ENCODE results near the gene NSUN4.
"Not testable (repeated sequence)": the region's sequence is repeated elsewhere in the genome, so short reads cannot be mapped to it uniquely, and the experiment has no call there.

NSUN4 gene

DNA sequence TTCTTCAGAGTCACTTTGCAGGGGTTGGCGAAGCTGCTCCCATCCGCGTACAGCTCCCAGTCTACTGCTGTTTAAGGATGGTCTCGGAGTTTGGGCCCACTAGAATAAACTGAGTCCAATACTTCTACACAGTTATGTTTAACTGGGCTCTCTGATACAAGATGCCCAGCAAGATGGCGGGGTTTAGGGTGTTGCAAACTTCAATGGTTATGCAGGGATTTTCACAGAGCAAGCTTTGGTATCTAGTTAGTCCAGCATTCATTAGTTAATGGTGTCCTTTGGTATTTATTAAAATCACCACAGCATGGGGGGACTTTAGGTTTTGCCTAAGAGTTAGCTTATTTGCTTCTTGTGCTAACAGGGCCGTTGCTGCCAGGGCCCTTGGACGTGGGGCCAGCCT lies 12.4 kb upstream of the NSUN4 start:
- DNase-seq (ENCODE audit: low read depth), result not testable (repeated sequence)

DNA sequence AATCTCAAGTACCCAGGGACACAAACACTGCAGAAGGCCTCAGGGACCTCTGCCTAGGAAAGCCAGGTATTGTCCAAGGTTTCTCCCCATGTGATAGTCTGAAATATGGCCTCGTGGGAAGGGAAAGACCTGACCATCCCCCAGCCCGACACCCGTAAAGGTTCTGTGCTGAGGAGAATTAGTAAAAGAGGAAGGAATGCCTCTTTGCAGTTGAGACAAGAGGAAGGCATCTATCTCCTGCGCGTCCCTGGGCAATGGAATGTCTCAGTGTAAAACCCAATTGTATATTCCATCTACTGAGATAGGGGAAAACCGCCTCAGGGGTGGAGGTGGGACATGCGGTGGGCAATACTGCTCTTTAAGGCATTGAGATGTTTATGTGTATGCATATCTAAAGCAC lies 10.8 kb upstream of the NSUN4 start:
- not testable (repeated sequence) for DNase-seq (ENCODE audit: low read depth)

DNA sequence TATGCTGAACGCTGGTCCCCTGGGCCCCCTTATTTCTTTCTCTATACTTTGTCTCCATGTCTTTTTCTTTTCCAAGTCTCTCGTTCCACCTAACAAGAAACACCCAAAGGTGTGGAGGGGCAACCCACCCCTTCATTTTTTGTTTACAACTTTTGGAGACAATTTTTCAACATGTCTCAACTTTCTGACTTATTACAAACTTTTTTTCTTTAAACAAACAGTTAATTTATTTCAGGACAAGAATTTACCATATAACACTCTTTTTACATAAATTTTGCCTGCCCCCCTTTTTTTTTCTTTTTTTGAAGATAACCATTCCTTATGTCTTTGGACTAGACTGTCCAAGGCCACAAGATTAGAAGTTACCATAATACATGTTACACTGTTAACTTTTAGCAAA lies 10.2 kb upstream of the NSUN4 start:
- DNase-seq (ENCODE audit: low read depth), result not testable (repeated sequence)

DNA sequence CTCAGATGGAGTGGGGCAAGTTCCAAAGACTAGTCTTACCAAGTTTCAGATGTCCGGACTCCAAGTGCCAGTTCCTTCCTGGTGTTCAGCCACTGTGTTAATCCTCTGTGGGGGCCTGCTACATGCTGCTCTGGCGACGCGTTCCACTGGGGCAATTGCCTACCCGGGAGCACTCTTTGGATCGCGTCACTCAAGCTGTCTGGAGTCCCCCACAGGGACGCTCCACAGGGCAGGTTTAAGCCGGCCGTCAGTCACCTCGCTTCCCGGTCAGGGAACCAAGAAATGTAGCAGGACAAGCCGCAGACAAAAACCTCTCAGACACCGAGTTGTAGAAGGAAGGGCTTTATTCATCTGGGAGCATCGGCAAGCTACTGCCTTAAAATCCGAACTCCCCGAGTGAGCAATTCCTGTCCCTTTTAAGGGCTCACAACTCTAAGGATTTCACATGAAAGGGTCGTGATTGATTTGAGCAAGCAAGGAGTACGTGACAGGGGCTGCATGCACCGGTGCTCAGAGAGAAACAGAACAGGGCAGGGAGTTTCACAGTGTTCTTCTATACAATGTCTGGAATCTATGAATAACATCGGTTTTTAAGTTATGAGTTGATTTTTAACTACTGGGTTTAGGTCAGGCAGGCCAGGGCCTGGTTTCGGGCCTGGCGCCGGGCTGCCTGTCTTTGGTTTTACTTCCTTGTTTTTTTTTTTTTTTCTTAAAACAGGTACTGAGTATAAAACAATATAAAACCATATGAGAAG lies 8.6 kb upstream of the NSUN4 start:
- DNase-seq (ENCODE audit: low read depth), result not testable (repeated sequence)

DNA sequence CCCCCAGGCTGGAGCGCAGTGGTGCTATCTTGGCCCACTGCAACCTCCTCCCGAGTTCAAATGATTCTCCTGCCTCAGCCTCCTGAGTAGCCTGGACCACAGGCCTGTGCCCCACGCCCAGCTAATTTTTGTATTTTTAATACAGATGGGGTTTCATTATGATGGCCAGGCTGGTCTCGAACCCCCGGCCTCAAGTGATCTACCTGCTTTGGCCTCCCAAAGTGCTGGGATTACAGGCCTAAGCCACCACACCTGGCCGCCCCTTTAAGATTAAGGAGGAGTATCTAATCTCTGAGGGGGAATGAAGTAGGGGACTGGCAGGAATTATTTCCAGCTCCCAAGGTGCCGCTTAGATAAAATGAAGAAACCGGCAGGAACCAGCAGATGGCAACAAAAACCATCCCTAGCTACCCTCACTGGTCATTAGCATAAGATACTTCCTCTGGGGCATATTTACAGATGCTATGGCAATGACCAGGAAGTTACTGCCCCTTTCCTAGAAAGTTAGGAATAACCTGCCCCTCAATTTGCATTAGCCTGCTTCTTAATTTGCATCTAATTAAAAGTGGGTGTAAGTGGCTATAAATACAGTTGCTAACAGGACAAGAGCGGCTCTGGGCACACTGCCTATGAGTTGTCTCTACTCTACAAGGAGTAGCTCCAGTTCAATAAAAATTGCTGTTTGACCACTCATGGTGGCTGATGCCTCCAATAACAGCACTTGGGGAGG lies 7.1 kb upstream of the NSUN4 start:
- no peak for DNase-seq (ENCODE audit: low read depth)

DNA sequence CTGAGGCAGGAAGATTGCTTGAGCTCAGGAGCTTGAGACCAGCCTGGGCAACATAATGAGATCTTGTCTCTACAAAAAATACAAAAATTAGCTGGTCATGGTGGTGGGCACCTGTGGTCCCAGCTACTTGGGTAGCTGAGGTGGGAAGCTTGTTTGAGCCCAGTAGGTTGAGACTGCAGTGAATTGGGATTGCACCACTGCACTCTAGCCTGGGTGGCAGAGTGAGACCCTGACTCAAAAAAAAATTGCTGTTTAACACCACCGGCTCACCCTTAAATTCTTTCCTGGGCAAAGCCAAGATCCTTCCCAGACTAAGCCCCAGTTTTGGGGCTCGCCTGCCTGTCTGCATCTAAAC lies 6.6 kb upstream of the NSUN4 start:
- DNase-seq (ENCODE audit: low read depth), result no peak

DNA sequence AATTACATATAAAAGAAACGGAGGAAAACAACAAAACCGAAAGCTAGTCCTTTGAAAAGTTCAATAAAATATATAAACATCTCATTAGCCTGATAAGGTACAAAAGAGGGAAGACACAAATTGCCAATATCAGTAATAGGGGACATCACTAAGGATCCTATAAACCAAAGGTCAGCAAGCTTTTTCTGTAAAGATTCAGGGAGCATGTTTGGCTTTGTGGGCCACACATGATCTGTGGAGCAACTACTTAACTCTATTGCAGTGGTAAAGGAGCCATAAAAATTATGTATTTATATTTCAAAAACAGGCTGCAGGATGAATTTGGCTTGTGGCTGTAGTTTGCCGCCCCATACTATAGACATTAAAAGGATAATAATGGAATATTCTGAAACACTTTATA lies 5.5 kb upstream of the NSUN4 start:
- no peak for DNase-seq (ENCODE audit: low read depth)

DNA sequence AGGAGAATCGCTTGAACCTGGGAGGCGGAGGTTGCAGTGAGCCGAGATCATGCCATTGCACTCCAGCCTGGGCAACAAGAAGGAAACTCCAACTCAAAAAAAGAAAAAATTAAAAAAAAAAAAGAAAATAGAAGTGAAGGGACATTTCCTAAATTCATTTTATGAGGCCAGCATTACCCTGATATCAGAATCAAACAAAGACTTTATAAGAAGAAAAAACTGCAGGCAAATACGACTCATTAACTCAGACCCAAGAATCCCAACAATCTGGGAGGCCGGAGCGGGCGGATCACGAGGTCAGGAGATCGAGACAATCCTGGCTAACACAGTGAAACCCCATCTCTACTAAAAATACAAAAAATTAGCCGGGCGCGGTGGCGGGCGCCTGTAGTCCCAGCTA lies 3.2 kb upstream of the NSUN4 start:
- DNase-seq (ENCODE audit: low read depth), result not testable (repeated sequence)

DNA sequence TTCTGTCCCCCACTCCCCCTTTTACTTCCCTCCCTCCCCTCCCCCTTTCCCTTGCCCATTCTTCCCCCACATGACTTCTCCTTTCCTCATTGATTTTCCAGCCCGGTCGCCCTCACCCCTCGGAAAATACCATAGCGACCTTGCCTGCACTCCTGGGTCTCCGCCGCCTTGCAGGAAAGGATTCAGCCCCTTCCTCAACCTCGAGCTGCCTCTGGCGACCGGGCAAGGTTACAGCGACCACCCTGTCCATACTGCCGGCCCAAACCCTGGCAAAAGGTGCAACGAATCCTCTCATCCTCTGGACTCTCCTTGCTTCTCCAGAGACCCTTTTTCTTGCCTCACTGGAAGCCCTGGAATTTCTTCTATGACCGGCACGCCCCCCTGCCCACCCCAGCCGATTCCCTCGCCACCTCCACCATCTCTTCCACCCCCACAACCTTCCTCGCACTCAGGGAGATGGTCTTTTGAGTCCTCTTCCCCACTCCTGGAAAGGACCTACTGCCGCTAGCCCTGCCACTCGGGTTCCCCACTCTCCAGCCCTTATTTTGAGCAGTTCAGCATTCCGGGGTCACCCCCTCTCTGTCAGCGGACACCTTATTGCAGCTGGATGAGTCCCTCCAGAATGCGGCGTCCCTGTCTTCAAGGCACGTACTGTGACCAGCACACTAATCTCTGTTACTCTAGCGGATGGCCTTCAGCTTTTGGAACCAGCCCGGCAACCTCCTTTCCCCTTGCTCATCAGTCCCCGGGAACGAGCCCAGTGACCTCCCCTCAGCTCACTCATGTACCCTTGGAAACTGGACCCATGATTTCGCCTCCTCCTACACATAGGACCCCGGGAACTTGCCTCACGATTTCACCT lies 846 bp downstream of the NSUN4 start:
- DNase-seq (ENCODE audit: low read depth), result no peak

DNA sequence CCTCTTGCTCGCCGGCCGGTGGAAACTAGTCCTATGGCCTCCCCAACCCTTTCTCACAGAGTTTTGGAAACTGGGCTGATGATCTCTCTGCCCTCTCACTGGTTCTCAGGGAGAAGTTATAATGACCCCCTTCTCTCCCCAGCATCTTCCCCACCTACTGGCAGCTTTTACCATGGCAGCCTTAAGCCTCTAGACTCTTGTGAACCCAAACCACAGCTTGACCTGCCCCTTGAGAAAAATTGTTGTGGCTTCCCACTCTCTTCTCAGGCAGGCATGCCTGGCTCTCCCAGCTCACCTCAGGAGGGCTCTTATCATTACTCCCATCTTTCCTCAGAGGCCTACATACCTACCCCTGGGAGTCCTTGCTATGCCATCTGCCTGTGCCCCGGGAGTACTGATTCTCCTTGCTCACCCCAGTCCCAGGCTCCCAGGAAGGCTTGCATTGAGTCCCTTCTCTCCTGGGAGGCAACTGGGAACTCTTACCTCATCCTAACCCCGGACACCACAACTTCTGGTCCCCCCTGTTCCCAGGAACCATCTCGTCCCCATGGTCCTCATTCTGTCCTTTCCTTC lies 1.6 kb downstream of the NSUN4 start:
- DNase-seq (ENCODE audit: low read depth), result no peak

DNA sequence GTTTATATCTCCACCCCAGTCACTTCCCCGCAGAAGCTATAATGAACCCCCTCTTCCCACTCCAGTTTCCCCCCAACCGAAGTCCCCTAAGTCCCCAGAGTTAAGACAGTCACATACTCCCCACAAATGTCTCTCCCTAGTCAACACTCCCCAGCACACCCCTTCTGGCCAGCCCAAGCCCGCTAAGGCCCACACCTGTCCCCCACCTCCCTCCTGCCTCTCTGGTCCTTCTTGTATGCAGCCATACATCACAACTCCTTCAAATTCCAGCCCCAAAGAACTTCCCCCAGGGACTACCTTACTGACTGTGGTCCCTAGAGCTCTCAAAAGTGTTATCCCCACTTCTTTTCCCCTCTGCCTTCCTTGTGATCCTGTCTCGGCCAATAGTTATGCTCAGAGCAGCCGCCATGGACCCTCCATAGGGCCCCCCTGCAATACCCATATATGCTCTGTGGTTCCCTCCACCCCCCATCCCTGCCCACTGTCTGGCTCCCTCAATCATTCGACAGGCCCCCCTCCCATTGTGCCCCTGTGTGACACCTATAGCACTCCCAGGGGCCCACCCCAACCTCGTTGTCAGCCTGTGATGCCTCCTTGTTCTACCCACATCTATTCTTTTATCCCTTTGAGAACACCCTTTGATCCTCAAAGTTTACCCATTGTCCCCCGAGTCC lies 2.2 kb downstream of the NSUN4 start:
- no peak for DNase-seq (ENCODE audit: low read depth)

DNA sequence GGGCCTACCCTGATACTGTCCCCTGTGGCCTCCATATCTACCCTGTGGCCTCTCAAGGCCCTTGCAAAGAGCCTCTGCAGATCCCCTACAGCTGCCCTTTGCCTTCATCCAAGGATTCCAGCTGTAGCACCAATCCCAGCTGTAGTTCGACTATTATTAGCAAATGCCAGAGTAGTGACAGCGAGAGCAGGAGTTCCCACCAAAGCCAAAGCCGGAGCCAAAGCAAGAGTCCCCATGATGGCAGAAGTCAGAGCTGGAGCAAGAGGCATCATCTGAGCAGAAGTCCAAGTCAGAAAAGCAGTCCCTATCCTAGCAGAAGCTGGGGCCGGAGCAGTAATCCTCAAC lies 2.7 kb downstream of the NSUN4 start:
- no peak for DNase-seq (ENCODE audit: low read depth)

DNA sequence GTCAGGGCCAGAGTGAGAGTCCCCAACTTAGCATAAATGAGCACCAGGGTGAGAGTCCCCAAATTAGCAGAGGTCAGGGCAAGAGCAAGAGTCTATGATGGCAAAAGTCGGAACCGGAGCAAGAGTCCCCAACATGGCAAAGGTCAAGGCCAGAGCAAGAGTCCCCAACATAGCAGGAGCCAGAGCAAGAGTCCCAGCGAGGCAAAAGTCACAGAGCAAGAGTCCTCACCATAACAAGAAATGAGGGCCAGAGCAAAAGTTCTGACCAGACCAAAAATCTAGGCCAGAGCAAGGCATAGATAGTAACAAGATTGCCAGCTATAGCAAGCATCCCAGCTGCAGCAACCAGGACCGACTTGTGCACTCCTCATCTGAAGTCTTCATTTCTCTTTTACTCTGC lies 3.1 kb downstream of the NSUN4 start:
- DNase-seq (ENCODE audit: low read depth), result no peak

DNA sequence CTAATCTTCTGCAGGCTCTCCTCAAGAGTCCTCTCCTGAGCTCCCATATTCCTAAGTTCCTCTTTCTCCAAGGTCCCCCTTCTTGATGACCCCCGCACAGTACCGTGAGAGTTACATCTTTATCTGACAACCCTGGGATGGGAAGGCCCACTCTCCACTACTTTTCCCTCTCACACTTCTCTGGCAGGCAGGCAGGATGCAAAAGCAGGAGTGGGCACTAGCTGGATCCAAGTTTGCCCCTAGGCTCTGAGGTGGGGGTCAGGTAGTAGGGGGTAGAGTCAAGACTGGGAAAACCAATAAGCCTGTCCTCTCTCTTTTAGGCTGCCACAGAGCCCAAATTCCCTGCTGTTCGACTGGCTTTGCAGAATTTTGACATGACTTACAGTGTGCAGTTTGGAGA lies 3.9 kb downstream of the NSUN4 start:
- DNase-seq (ENCODE audit: low read depth), result no peak

DNA sequence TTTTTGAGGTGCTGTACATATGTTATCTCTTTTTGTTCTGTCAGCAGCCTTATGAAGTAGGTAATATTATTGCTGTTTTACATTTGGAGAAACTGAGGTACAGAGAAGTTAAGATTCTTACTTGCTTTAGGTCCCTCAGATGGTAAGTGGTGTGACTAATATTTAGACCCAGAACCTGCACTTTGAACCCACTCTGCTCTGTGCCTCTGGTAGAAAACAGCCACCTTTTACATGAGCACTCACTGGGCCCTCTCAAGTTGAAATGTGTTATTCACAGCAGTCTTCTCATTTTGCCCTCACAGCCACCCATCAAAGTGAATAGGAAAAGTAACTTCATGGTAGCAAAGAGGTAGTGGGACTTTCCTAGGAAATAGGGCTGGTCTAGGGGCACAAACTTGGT lies 4.7 kb downstream of the NSUN4 start:
- no peak for DNase-seq (ENCODE audit: low read depth)

DNA sequence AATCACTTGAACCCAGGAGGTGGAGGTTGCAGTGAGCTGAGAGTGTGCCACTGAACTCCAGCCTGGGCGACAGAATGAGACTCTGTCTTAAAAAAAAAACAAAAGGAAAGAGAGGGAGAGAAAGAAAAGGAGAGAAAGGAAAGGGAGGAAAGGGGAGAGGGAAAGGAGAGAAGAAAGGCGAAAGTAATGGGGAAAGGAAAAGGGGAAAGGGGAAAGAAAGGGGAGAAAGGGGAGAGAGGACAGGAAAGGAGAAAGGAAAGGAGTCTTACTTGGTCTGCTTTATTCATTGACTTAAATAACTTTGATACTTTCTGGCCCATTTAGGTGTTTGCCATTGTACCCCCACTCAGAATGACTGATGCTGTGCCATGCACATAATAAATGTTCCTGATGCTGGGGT lies 11.8 kb downstream of the NSUN4 start:
- no peak for DNase-seq (ENCODE audit: low read depth)

DNA sequence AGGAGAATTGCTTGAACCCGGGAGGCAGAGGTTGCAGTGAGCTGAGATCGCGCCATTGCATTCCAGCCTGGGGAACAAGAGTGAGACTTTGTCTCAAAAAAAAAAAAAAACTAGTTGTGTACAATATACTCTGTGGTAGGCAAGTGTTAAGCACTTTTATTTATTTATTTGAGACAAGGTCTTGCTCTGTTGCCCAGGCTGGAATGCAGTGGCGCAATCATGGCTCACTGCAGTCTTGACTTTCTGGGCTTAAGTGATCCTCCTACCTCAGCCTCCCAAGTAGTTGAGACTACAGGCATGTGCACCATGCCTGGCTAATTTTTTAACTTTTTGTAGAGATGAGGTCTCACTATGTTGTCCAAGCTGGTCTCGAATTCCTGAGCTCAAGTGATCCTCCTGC lies 15.3 kb downstream of the NSUN4 start:
- not testable (repeated sequence) for DNase-seq (ENCODE audit: low read depth)

DNA sequence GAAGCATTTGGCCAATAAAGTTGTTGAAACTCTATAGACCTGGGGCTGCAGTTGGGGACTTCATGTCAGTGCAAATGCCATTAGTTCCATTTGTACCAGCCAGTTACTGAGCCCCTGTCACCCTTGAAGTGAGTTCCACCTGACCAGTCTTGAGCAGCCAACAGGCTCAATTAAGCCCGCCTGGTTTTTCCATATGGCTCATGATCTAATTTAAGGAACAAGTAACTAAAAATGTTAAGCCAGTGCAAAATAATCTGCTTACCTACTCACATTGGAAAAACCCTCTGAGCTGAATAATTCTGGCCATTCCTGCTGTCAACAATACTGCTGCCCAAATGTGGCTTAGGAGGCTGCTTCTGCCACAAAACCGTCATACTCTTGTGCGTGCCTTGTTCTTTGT lies 21.6 kb downstream of the NSUN4 start:
- no peak for DNase-seq (ENCODE audit: low read depth)

DNA sequence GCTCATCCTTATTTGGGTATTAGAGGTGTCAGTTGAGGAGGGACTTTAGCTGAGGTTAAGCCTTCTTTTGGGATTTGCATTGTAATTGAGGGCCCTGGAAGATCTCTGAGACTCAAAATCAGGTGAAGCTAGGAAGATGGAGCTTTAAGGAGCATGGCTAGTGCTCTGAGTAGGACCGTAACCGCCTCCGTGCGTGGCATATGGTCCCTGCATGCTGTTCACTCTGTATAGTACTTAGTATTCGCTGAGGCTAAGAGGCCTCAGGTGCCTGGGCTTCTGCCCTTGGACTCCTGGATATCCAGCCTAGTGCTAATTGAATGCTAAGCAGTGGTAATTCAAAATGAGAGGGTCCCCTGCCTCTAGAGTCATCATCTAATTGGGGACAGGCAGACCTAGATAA lies 22.5 kb downstream of the NSUN4 start:
- DNase-seq (ENCODE audit: low read depth), result no peak

DNA sequence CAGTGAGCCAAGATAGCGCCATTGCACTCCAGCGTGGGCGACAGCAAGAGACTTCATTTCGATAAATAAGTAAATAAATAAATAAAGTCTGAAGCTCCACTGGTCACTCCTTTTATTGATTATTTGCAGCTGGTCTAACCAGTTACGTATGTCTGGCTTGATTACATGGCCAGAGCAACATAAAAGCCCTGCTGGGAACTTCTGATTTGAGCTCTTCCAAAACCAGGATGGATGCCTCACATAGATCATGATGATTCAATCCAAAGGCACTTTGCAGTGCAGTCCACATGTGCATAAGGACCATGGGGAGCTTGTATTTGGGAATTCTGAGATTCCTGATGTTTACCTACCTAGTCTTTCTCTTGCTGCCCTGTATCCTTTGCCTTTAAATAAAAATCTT lies 24.0 kb downstream of the NSUN4 start:
- no peak for DNase-seq (ENCODE audit: low read depth)

DNA sequence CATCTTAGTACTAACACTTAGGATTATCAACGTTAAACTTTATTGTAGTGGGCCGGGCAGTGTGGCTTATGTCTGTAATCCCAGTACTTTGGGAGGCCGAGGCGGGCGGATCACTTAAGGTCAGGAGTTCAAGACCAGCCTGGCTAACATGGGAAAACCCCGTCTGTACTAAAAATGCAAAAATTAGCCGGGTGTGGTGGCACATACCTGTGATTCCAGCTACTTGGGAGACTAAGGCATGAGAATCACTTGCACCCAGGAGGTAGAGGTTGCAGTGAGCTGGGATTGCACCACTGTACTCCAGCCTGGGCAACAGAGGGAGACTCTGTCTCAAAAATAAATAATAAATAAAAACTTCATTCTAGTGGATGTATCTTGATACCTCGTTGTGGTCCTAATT lies 25.2 kb downstream of the NSUN4 start:
- not testable (repeated sequence) for DNase-seq (ENCODE audit: low read depth)

DNA sequence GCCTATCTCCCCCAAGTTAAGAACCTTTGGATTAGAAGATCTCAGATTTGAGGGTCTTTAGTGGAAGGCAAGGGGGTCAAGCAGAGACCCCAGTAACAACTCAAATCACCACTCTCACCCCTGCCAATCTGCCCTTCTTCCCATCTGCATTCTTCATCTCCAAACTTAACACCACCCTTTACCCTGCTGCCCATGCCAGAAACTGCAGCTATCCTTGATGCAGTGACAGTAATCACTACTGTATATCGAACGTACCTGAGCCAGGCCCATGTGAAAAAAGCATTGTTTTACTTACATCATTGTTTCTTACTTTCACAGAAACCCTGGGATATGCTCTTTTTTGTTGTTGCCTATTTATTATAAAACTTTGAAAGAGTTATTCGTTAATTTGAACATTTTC lies 26.5 kb downstream of the NSUN4 start:
- no peak for DNase-seq (ENCODE audit: low read depth)
